NCI-H187 (cell line): ENCODE measurements around the gene LRRC37A.
"Not testable (repeated sequence)": the region's sequence is repeated elsewhere in the genome, so short reads cannot be mapped to it uniquely, and the experiment has no call there.

Source experiments
- DNase-seq, 2 experiments: peaks; one replicate each; lab custom pipeline; 2025; lab: John Stamatoyannopoulos, UW

LRRC37A gene

DNA sequence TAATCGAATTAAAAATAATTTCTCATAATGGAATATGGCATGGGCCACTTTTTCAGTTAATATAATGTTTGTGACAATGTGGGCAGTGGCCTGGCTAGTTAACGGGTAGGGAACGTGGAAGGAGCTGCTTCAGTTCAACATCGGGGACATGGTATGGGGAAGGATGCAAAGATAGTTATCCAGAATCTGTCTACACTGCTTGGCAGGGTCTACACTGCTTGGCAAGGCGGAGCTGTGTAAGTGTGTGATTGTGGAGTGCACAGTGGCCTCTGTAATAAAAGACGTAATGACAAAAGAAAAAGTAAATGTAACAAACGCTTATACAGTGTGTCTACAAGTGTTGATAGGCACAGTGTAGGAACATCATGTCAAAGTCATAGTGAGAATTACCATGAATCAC lies 7.3 kb upstream of the LRRC37A start:
- DNase-seq, result not testable (repeated sequence)

DNA sequence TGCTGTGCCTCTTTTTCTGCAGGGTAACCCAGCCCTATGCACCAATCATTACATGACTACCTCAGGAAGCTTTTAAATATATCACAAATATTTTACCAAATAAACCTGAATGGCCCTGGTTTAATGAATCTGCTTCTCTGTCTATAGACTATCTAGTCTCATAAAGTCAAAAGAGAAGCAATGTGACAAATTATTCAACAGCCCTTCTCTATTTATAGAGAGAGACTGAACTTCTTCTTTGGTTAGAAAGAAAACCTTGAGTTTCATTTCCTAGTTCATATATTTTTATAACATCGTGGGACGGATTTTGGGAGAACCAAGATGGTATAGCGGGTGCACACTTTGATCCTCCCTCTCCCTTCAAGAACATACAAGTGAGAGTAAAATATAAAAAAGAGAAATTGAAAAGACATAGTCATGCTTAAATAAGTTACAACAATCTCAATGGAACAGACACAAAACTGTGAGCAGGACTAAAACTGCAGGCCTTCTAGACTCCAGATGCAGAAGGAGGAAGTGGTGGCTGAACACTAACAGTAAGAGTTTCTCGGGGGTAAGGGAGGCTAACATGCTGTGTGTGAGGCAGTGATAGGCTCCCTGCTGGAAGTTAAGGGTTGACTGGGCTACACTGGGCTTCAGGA lies 3.9 kb upstream of the LRRC37A start:
- DNase-seq, result not testable (repeated sequence)

DNA sequence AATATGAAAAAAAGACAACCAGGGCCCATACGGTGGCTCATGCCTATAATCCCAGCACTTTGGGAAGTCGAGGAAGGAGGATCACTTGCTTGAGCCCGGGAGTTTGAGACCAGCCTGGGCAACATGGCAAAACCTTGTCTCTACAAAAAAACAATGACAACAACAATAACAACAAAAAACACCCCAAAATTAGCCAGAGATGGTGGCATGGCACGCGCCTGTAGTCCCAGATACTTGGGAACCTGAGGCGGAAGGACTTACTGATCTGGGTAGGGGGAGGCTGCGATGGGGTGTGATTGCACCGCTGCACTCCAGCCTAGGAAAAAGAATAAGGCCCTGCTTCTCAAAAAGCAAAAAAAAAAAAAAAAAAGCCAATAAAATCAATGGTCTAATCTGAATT lies 3.3 kb upstream of the LRRC37A start:
- DNase-seq, result not testable (repeated sequence)

DNA sequence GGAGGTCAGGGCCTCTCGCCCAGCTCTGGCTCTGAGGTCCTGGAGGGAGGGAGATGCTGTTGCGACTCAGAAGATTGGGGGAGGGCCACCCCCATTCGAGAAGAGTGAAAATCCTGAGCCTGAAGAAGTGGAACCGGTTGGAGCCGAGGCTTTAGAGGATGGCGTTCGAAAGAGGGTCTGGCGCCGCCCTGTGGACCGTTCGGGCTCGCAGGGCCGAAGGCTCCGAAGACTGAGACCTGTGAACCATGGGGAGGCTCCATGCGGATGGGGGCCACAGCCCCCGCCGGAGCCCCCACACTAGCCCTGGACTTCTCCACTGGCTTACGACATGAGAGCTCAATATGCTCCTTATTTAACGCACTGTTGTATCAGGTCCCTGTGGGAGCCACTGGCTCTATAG lies 46.3 kb downstream of the LRRC37A start:
- not testable (repeated sequence) for DNase-seq

DNA sequence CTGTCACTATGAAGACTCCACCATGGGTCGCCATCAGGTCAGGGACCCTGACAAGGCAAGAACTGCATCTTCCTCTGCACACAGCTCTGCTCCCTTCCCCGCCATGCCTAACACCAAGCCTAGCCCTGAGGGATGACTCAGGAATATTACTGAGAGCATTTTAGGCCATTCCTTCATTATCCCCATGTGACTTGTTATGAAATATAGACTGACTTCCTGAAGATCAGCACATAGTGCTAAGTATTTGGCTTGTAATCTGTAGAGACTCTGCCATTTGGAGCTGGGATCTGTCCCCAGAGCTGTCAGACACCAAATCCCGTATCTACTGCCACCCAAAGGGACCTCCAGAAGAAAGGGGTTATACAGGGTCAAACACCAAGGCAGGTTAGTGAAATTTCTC lies 47.2 kb downstream of the LRRC37A start:
- not testable (repeated sequence) for DNase-seq

DNA sequence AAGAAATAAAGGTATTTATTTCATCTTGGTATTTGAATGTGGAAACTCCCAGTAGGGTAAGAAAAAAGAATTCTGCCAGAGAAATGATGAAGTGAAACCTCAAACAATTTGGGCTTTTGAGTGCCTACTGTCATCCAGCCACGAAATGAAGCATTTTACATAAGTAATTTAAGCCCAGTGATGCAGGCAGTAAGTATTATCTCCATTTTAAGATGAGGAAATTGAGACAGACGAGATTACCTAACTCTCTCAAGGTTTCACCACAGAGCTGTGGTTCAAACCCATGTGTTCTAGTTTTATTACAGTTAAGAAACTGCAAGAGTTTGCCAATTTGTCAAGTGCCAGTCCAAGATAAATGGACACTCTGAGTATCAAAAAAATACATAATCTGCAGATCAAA lies 53.4 kb downstream of the LRRC37A start:
- not testable (repeated sequence) for DNase-seq

DNA sequence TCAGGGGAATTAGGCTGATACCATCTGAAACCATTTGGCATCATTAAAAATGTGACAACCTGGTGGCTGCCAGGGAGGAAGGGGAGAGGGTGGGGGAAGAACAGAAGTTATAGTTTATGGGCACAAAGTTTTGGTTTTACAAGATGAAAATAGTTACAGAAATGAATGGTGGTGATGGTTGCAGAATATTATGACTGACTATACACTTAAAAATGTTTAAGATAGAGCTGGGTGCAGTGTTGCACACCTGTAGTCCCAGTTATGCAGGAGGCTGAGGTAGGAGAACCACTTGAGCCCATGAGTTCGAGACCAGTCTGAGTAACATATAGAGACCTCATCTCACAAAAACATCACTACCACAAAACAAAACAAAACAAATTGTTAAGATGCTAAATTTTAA lies 54.1 kb downstream of the LRRC37A start:
- DNase-seq, result not testable (repeated sequence)

DNA sequence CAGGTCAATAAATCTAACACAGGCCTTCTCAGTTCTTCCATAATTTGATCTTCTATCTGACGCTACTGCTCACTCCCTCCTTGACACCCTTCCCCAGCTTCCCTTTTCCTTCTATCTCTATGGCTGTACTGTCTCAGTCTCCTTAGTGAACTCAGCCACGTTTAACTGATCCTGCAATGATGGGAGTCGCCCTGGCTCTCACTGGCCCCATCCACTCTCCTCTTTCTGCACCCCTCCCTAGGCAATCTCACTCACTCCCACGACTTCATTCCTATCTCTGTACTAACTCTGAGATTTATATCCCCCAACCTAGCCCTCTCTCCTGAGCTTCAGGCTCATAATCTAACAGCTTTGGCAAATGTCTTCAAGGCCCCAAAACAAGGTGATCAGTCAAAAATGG lies 58.9 kb downstream of the LRRC37A start:
- DNase-seq, result not testable (repeated sequence)

DNA sequence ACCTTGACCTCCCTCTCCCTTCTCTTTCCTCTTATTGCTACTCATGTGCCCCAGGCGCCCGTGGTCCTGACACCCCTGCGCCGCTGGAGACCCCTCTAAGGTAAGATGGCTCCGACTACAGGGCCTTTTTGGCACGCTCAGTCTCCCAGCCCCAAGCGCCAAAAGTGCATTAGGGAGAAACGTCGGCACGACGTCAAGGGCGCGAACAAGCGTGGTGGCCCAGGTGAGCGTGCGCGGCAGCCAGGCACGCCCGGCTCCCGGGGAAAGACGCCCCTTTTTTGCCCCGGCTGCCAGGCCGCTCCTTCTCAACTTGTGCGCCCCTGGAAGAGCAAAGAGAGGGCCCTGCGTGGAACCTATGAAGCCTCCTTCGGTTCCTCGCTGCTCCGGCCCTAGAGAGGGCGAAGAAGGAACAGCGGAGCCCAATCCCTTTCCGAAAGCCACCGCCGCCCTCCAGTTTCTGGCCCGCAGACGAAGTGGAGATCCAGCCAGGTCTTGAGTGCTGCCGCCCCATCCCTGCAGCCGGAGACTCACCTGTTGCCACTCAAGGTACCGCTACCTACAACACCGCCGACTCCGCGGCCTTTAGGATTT lies 66.3 kb downstream of the LRRC37A start:
- DNase-seq, result not testable (repeated sequence)

DNA sequence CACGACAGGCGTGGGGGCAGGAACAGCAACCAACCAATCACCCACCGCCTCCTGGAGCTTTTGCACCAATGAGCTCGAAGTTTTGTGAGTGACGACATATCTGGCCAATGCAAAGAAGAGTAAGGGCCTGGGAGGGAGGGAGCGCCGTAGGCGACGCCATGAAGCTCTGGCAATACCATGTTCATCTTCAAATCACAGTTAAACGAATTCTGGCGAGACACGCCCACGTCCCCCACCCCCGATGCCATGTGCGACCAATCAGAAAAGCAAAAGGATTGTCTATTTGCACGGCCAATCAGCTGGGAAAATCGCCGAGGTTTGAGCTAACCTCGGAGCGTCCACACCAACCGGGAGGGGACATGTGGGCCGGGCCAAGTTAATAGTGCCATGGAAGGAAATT lies 66.8 kb downstream of the LRRC37A start, which contains the start of gene ARL17B:
Gene ARL17B, minus strand, starts transcription at position 12 of the 400 bp plus-strand sequence. CDS start 3,369 bp downstream, outside the sequence.
- DNase-seq, result not testable (repeated sequence)

DNA sequence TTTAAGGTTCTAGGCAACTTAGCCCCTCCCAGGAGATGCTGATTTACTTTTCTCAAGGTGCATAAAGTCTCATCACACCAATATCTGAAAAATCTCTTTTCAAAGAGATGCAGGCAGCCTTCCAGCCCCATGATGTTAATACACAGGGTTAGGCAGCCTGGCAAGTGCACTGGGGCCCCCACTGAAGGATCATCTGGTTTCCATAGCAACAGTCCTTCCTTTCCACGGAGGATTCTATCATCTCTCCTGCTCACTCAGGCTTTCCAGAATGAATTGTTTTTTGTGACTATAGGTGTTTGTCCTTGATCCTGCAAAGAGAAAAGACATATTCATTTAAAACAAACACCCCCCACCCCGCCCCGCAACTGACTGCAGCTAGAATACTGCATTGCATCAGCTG lies 72.6 kb downstream of the LRRC37A start:
- DNase-seq, result not testable (repeated sequence)

DNA sequence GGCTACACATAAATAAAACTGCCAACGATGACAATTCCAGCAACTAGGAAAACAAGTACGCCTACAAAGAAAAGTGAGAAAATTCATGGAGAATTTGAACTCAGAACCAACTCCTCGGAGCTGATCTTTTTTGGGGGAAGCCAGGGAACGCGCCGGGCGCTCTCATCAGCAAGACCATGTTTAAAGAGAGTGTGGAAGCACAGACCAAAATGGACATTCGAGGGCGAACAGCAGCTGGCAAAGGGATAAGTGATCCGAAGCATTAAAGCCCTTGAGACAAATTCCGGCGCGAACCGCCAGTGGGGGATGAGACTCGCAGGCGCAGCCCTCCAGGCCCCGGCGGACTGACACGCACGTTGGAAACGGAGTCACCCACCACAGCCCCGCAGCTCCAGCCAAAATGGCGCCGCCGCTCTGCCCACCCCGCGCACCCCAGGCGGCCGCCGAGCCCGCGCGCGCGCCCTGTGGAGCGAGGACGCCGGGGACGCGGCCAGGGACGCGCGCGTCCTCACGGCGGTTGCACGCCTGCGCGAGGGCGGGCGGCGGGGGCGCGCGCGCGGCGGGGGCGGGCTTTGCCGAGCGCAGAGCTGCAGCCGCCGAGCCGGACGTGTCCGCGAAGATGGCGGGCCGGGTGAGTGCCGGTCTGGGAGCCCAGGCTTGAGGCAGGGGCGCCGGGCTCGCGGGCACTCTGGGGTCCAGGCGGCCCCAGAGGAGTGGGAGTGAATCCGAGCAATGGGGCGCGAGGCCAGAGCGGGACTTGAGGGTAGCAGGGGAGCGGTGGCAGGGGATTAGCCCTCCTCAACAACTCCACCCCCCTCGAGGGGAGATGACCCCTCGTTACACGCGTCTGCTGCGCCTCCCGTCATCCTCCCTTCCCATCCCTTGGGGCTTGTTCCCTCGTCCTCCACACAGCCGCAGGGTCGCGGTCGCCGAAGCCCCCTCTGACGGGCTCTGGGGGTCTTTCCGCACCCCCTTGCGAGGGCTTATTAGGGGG lies 77.6 kb downstream of the LRRC37A start:
- DNase-seq, result not testable (repeated sequence)

DNA sequence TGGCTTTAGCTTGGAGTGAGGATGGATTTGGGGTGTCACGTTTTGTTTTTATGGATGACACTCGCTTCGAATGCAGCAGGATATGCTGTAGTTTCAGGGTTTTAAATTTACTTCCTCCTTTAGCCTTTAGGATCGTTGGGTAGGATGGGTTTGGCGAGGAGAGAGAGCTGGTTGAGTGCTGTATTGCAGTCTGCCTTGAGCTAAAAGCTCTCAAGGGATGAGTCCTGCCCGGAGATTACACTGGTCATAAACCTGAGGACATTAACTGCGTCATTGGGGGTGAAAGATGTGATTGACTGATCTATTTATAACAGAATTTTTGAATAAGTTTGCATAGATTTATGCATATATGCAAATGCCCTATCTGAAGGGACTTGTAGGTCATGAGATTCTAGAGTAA lies 78.5 kb downstream of the LRRC37A start:
- not testable (repeated sequence) for DNase-seq

DNA sequence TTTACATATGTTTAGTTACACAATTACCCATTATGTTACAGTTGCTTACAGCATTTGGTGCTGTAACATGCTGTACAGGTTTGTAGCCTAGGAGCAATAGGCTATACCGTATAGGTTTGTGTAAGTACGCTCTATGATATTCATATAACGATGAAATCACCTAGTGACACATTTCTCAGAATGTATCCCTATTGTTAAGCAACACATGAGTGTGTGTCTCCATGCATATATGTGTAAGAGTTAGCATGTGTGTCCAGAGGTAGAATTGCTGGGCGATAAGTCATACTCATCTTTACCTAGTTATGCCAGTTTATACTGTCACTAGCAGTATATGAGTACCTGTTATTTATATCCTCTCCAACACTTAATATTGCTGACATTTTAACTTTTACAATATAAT lies 88.2 kb downstream of the LRRC37A start:
- DNase-seq, result not testable (repeated sequence)

DNA sequence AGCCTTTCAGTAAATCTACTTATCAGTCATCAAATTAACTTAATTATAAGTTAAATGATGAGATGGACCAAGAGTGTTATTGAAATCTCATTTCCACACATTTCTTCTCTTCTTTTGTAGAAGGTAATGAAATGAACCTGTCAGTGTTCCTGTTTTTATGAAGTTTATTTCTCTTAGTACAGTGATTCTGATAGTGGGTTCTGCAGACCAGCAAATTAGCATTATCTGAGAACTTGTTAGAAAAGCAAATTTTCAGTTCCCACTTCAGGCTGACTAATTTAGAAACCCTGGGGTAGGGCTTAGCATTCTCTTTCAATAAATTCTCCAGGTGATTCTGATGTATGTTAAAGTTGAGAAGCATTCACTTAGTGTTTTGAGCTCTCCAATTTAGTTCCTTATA lies 90.6 kb downstream of the LRRC37A start:
- DNase-seq, result not testable (repeated sequence)
